ENCODE results near the gene ZBTB45.
"Not testable (repeated sequence)": the region's sequence is repeated elsewhere in the genome, so short reads cannot be mapped to it uniquely, and the experiment has no call there.

Gene ZBTB45

GRCh38 chr19:58474291-58474996 lies 45.2 kb downstream of the ZBTB45 start:
- no peak for DNase-seq

- no peak for DNase-seq
These were observed 45.8 kb downstream of the ZBTB45 start for GRCh38 chr19:58473775-58474174.

GRCh38 chr19:58471736-58472135 lies 47.9 kb downstream of the ZBTB45 start:
- no peak for DNase-seq

- not testable (repeated sequence) for DNase-seq
These were observed 48.6 kb downstream of the ZBTB45 start for GRCh38 chr19:58470837-58471543.

GRCh38 chr19:58469241-58470013 lies 50.2 kb downstream of the ZBTB45 start:
- no peak for DNase-seq

GRCh38 chr19:58468216-58468839 lies 51.3 kb downstream of the ZBTB45 start:
- no peak for DNase-seq

- DNase-seq: peak; percentile 97
These were observed 52.6 kb downstream of the ZBTB45 start, which contains the start of gene ZNF324 for GRCh38 chr19:58466760-58467589. TSS of gene ZNF324 (plus strand) at chr19:58467080. CDS start at chr19:58469186, 2,106 bp downstream.

- no peak for DNase-seq
These were observed 53.4 kb downstream of the ZBTB45 start for GRCh38 chr19:58466089-58466759.
